ENCODE data around the gene PDE9A.

DNA sequence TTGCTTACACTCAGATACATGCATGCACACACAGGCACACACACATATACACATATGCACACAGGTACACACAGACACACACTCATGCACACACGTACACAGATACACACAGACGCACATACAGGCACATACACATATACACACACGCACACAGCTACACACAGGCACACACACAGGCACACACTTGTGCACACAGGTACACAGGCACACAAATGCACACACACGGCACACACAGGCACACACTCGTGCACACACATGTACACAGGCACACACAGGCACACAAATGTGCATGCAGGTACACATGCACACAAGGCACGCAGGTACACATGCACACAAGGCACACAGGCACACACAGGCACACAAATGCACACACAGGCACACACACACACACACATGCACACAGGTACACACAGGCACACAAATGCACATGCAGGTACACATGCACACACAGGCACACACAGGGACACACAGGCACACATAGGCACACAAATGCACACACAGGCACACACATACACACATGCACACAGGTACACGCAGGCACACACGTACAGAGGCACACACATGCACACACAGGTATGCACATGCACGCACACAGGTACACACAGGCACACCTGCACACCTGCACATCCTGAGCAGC is 115.9 kb downstream of the PDE9A start:
- TF ChIP-seq, protein P1, sequence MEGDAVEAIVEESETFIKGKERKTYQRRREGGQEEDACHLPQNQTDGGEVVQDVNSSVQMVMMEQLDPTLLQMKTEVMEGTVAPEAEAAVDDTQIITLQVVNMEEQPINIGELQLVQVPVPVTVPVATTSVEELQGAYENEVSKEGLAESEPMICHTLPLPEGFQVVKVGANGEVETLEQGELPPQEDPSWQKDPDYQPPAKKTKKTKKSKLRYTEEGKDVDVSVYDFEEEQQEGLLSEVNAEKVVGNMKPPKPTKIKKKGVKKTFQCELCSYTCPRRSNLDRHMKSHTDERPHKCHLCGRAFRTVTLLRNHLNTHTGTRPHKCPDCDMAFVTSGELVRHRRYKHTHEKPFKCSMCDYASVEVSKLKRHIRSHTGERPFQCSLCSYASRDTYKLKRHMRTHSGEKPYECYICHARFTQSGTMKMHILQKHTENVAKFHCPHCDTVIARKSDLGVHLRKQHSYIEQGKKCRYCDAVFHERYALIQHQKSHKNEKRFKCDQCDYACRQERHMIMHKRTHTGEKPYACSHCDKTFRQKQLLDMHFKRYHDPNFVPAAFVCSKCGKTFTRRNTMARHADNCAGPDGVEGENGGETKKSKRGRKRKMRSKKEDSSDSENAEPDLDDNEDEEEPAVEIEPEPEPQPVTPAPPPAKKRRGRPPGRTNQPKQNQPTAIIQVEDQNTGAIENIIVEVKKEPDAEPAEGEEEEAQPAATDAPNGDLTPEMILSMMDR (IDR thresholded peaks at IDR 0.05; ENCODE audit: poor library complexity): no peak
- TF ChIP-seq EZH2 (IDR thresholded peaks at IDR 0.05; ENCODE audit: borderline replicate concordance): no peak
- no peak for TF ChIP-seq EZH2phosphoT487 (IDR thresholded peaks at IDR 0.05; ENCODE audit: low read depth, severe bottlenecking, unreplicated experiment)
